Measurements from ENCODE around the gene LARGE1.

Gene LARGE1

DNA sequence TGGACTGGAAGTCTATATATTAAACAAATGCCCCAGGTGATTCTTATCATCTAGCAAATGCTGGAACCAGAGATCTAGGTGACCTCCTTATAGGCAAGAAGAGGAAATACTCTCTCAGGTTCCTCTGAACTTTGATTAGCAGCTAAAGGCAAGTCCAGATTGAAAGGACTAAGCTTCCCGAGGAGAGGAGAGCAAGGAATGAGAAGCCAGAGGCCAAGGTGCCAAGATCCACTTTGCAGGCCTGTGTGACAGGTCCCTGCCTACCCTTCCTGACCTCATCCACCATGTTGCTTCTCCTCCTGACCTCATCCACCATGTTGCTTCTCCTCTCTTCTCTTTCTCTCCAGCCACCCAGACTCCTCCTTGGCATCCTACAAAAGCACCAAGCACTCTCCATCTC, 173.2 kb downstream of the LARGE1 start:
- Histone ChIP-seq H3K9me3 (ENCODE audit: insufficient read depth, low read depth, low read length) (no peaks in the 10 kb centered on the region), H3K27ac (ENCODE audit: low read depth, low read length) (no peak overlapping the region), H3K9ac (ENCODE audit: low read depth, low read length) (no peak overlapping the region), H3K27me3 (ENCODE audit: insufficient read depth, low read length) (no peaks in the 10 kb centered on the region), H3K4me3 (ENCODE audit: low read length) (no peak overlapping the region), H3K36me3 (ENCODE audit: insufficient read depth, low read length) (peaks cover 10% of the 10 kb centered on the region), H3K4me1 (ENCODE audit: insufficient read depth, low read length) (no peaks in the 10 kb centered on the region)
- 91% methylated on average over 1 of the region's 1 CpG for WGBS

DNA sequence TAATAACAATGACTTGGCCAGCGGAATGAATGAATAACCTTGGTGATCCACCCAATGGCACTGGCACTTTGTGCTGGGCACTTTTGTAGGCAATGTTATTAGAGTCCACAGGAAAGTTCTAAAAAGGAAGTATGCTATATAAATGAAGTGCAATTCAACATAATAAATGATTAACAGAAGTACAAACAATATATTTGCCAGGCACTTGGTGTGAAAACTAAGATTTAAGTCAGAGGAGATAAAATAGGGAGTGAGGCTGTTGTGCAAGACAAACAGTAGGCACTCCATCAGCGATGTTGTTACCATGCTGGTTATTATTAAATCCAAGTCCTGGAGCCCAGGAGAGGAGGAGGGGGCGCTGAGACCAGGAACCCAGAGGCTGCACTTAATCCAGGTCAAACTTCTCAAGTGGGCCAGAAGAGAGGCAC, 173.8 kb downstream of the LARGE1 start:
- H3K4me1 ChIP-seq (ENCODE audit: insufficient read depth, low read length): no peaks in the 10 kb centered on the region
- H3K9ac ChIP-seq (ENCODE audit: low read depth, low read length): no peak overlapping the region
- no peaks in the 10 kb centered on the region for H3K27me3 ChIP-seq (ENCODE audit: insufficient read depth, low read length)
- no peaks in the 10 kb centered on the region for H3K9me3 ChIP-seq (ENCODE audit: insufficient read depth, low read depth, low read length)
- no peak overlapping the region for H3K27ac ChIP-seq (ENCODE audit: low read depth, low read length)
- no peak overlapping the region for H3K4me3 ChIP-seq (ENCODE audit: low read length)
- 92% methylated on average over 3 of the region's 3 CpGs for WGBS
- peaks cover 10% of the 10 kb centered on the region for H3K36me3 ChIP-seq (ENCODE audit: insufficient read depth, low read length)

DNA sequence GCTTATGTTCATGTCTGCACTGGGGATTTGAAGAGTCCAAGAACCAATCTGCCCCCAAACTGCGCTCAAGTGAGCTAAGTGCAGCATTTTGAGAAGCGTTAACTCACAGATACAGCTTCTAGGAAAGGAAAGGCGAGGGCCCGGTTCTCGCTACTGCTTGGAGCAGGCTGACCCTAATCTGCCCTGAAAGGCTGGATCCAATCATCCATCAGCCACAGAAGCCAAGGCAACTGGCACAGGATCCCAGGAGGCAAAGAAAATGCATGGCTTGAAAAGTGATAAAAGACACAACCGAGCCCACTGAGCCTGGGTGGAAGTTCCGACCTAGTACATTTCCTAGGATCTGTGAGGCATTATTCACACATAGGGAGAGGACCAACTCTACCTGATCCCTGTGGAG, 174.8 kb downstream of the LARGE1 start:
- Histone ChIP-seq H3K9ac (ENCODE audit: low read depth, low read length) (no peak overlapping the region), H3K4me1 (ENCODE audit: insufficient read depth, low read length) (no peaks in the 10 kb centered on the region; the same call in 1 of the 2 replicates), H3K36me3 (ENCODE audit: insufficient read depth, low read length) (peaks cover 10% of the 10 kb centered on the region), H3K4me3 (ENCODE audit: low read length) (no peak overlapping the region), H3K27ac (ENCODE audit: low read depth, low read length) (no peak overlapping the region), H3K27me3 (ENCODE audit: insufficient read depth, low read length) (no peaks in the 10 kb centered on the region), H3K9me3 (ENCODE audit: insufficient read depth, low read depth, low read length) (no peaks in the 10 kb centered on the region)
- 96% methylated on average over 7 of the region's 7 CpGs for WGBS

DNA sequence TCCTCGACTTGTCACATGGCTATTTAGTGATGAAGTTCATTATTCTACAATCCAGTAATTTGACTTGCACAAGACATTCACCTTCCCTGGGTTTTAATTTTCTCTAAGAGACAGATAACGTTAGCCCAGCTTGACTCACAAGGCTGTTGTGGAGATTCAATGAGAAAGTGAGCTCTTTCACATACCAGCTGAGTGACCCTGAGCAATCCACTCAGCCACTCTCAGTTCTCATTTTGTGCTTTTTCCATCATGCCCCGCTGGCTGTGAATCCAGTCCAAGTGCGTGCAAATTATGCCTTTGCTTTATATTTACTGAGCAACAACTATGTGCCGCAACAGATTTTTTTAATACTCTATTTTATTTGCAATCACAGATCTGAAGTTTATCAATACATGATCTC, 176.5 kb downstream of the LARGE1 start:
- no peak overlapping the region for H3K9ac ChIP-seq (ENCODE audit: low read depth, low read length)

DNA sequence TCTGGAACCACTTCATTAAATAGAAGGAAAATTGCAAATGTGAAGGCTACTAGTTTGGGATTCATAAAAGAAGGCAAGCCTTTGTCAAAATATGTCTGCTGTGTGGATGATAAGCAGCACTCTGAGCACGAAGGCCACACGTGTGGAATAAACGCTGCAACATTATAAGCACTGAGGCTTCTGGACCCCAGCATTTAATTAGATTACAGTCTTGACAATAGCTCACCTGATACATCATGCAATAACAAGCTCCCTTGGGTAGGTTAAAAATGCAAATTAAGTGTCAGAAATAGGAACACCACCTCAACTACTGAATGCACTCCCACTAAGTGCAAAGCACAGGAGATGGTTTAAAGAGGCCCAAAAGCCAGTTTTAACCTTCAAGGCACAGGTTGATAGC, 179.3 kb downstream of the LARGE1 start:
- WGBS: 87% methylated on average over 3 of the region's 3 CpGs
- no peak overlapping the region for H3K27ac ChIP-seq (ENCODE audit: low read depth, low read length)
- H3K9ac ChIP-seq (ENCODE audit: low read depth, low read length): no peak overlapping the region
- no peak overlapping the region for H3K4me3 ChIP-seq (ENCODE audit: low read length)
- H3K36me3 ChIP-seq (ENCODE audit: insufficient read depth, low read length): peaks cover 10% of the 10 kb centered on the region
- H3K27me3 ChIP-seq (ENCODE audit: insufficient read depth, low read length): no peaks in the 10 kb centered on the region
- 0 out of 2 replicates have a peak, but pooled peaks cover 4% of the 10 kb centered on the region for H3K9me3 ChIP-seq (ENCODE audit: insufficient read depth, low read depth, low read length)
- H3K4me1 ChIP-seq (ENCODE audit: insufficient read depth, low read length): peaks cover 31% of the 10 kb centered on the region

More for the DNA sequence above, 176.5 kb downstream of the LARGE1 start:
- H3K27ac ChIP-seq (ENCODE audit: low read depth, low read length): no peak overlapping the region
- 94% methylated on average over 4 of the region's 5 CpGs for WGBS
- H3K4me3 ChIP-seq (ENCODE audit: low read length): no peak overlapping the region
- H3K4me1 ChIP-seq (ENCODE audit: insufficient read depth, low read length): peaks cover 16% of the 10 kb centered on the region
- H3K27me3 ChIP-seq (ENCODE audit: insufficient read depth, low read length): no peaks in the 10 kb centered on the region
- H3K36me3 ChIP-seq (ENCODE audit: insufficient read depth, low read length): peaks cover 10% of the 10 kb centered on the region
- no peaks in the 10 kb centered on the region for H3K9me3 ChIP-seq (ENCODE audit: insufficient read depth, low read depth, low read length)

DNA sequence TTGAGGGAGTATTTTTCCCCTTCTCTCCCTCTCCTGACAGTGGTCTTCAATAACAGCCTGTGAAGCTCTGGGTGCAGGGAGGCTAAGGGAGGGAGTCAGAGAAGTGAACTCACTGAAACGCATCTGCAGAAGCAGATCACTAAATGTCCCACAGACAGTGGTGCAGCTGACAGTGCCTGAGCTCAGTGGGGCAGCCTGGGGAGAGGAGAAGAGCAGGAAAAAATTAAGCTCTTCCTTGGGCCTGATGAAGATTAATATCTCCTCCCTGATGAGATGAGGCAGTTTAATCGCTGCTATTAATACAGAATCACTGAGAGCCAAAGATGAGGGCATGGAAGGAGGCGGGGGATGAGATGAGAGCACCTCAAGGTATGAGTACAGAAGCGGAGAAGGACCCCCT, 180.8 kb downstream of the LARGE1 start:
- Histone ChIP-seq H3K9me3 (ENCODE audit: insufficient read depth, low read depth, low read length) (peaks cover 8% of the 10 kb centered on the region; the same call in 1 of the 2 replicates), H3K27me3 (ENCODE audit: insufficient read depth, low read length) (no peaks in the 10 kb centered on the region), H3K9ac (ENCODE audit: low read depth, low read length) (no peak overlapping the region), H3K4me1 (ENCODE audit: insufficient read depth, low read length) (peaks cover 31% of the 10 kb centered on the region), H3K36me3 (ENCODE audit: insufficient read depth, low read length) (peaks cover 12% of the 10 kb centered on the region), H3K4me3 (ENCODE audit: low read length) (no peak overlapping the region), H3K27ac (ENCODE audit: low read depth, low read length) (0 out of 2 replicates have a peak overlapping the region, but pooled peaks have one; percentile 1)
- WGBS: 90% methylated on average over 4 of the region's 4 CpGs

DNA sequence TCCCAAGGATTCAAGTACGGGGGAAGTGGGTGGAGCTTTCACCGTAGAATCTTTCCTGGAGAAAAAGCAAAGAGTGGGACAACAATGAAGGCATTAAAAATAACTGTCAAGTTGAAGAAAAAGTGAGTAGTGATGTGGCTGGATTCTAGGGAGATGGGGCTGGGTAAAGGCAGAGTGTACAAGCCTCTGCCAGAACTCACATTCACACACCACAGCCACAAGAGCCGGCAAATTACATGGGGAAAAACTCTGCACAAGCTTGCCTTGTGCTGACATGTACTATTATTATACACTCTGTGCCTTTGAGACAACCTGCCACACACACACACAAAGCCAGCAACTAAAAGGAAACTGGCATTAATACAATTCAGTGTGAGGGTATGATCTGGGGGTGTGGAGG, 182.6 kb downstream of the LARGE1 start:
- peaks cover 8% of the 10 kb centered on the region; the same call in 1 of the 2 replicates for H3K9me3 ChIP-seq (ENCODE audit: insufficient read depth, low read depth, low read length)
- H3K27ac ChIP-seq (ENCODE audit: low read depth, low read length): peak overlapping the region; percentile 46
- H3K4me1 ChIP-seq (ENCODE audit: insufficient read depth, low read length): peaks cover 40% of the 10 kb centered on the region
- 74% methylated on average over 3 of the region's 3 CpGs for WGBS
- H3K36me3 ChIP-seq (ENCODE audit: insufficient read depth, low read length): peaks cover 6% of the 10 kb centered on the region; the same call in 1 of the 2 replicates
- H3K4me3 ChIP-seq (ENCODE audit: low read length): no peak overlapping the region
- H3K9ac ChIP-seq (ENCODE audit: low read depth, low read length): no peak overlapping the region
- no peaks in the 10 kb centered on the region for H3K27me3 ChIP-seq (ENCODE audit: insufficient read depth, low read length)

DNA sequence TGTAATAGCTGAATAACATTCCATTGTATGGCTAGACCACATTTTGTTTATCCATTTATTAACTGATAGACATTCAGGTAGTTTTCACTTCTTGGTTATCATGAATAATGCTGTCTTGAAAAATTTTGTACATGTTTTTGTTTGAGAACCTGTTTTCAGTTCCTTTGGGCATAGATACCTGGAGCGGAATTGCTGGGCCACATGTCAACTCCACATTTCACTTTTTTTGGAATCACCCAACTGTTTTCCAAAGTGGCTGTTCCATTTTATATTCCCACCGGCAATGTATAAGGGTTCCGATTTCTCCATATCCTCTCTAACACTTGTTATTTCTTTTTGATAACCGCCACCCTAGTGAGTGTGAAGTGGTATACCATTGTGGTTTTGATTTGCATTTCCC, 184.3 kb downstream of the LARGE1 start:
- peaks cover 6% of the 10 kb centered on the region; the same call in 1 of the 2 replicates for H3K36me3 ChIP-seq (ENCODE audit: insufficient read depth, low read length)
- no peak overlapping the region for H3K27ac ChIP-seq (ENCODE audit: low read depth, low read length)
- peaks cover 8% of the 10 kb centered on the region; the same call in 1 of the 2 replicates for H3K9me3 ChIP-seq (ENCODE audit: insufficient read depth, low read depth, low read length)
- H3K4me1 ChIP-seq (ENCODE audit: insufficient read depth, low read length): peaks cover 40% of the 10 kb centered on the region
- no peak overlapping the region for H3K9ac ChIP-seq (ENCODE audit: low read depth, low read length)
- H3K27me3 ChIP-seq (ENCODE audit: insufficient read depth, low read length): no peaks in the 10 kb centered on the region
- WGBS: 95% methylated on average over 3 of the region's 4 CpGs
- H3K4me3 ChIP-seq (ENCODE audit: low read length): no peak overlapping the region

- H3K4me3 ChIP-seq (ENCODE audit: low read length): no peak overlapping the region
- no peak overlapping the region for H3K27ac ChIP-seq (ENCODE audit: low read depth, low read length)
- H3K4me1 ChIP-seq (ENCODE audit: insufficient read depth, low read length): peaks cover 7% of the 10 kb centered on the region
- no peaks in the 10 kb centered on the region for H3K36me3 ChIP-seq (ENCODE audit: insufficient read depth, low read length)
- no CpG with 5 or more reads among the region's 2 CpGs for WGBS
- H3K27me3 ChIP-seq (ENCODE audit: insufficient read depth, low read length): no peaks in the 10 kb centered on the region
- H3K9me3 ChIP-seq (ENCODE audit: insufficient read depth, low read depth, low read length): no peaks in the 10 kb centered on the region
- no peak overlapping the region for H3K9ac ChIP-seq (ENCODE audit: low read depth, low read length)
Measured at GRCh38 chr22:33728847-33729246, 191.4 kb downstream of the LARGE1 start.

DNA sequence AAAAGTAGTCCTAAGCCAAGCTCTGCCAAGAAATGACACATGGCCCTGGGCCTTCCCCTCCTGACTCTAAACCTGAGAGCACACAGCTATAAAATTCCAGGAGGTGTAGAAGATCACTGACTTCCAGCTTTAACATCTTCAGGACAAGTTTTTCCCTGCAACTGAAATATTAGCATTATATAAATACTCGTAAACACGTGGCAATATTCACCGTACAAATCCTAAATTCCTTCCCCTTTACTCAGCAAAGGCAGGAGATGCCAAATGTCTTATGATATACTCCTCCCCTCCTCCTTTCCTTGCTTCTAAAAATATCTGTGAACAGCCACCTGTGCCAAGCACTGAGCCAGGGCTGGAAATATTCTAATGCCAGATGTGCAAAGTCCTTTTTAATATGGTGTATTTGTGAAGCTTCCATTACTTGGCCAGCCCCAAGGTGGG, 194.0 kb downstream of the LARGE1 start:
- WGBS: 94% methylated on average over 3 of the region's 3 CpGs
- no peak overlapping the region for H3K9ac ChIP-seq (ENCODE audit: low read depth, low read length)

GRCh38 chr22:33723915-33724314, 196.4 kb downstream of the LARGE1 start:
- WGBS: 87% methylated on average over 11 of the region's 11 CpGs
- H3K9ac ChIP-seq (ENCODE audit: low read depth, low read length): no peak overlapping the region
- H3K9me3 ChIP-seq (ENCODE audit: insufficient read depth, low read depth, low read length): peaks cover 7% of the 10 kb centered on the region; the same call in 1 of the 2 replicates
- H3K4me3 ChIP-seq (ENCODE audit: low read length): no peak overlapping the region
- H3K36me3 ChIP-seq (ENCODE audit: insufficient read depth, low read length): peaks cover 4% of the 10 kb centered on the region
- no peaks in the 10 kb centered on the region for H3K27me3 ChIP-seq (ENCODE audit: insufficient read depth, low read length)
- H3K4me1 ChIP-seq (ENCODE audit: insufficient read depth, low read length): peaks cover 12% of the 10 kb centered on the region; the same call in 1 of the 2 replicates
- H3K27ac ChIP-seq (ENCODE audit: low read depth, low read length): no peak overlapping the region

More for the DNA sequence above, 194.0 kb downstream of the LARGE1 start:
- Histone ChIP-seq H3K36me3 (ENCODE audit: insufficient read depth, low read length) (no peaks in the 10 kb centered on the region), H3K4me1 (ENCODE audit: insufficient read depth, low read length) (peaks cover 12% of the 10 kb centered on the region; the same call in 1 of the 2 replicates), H3K27ac (ENCODE audit: low read depth, low read length) (no peak overlapping the region), H3K27me3 (ENCODE audit: insufficient read depth, low read length) (no peaks in the 10 kb centered on the region), H3K9me3 (ENCODE audit: insufficient read depth, low read depth, low read length) (no peaks in the 10 kb centered on the region), H3K4me3 (ENCODE audit: low read length) (no peak overlapping the region)

DNA sequence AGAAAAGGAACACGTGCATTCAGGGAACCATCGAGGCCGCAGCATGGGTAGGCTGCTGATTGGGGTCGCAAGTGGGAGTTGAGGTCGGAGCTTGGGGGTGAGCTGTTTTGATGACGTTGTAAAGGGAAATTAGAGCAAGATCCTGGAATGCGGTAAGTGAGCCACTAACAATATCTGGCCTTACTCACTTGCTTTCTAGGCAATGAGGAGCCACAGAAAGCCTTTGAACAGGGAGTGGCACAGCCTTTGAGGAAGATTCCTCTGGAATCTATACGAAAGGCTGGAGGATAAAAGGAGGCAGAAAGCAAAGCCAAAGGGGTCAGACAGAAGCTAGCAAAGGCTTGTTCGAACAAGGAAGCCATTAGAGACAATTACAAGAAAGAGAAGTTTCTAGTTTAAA, 197.5 kb downstream of the LARGE1 start:
- WGBS: 92% methylated on average over 9 of the region's 9 CpGs
- peaks cover 4% of the 10 kb centered on the region for H3K36me3 ChIP-seq (ENCODE audit: insufficient read depth, low read length)
- peaks cover 12% of the 10 kb centered on the region; the same call in 1 of the 2 replicates for H3K4me1 ChIP-seq (ENCODE audit: insufficient read depth, low read length)
- peaks cover 7% of the 10 kb centered on the region; the same call in 1 of the 2 replicates for H3K9me3 ChIP-seq (ENCODE audit: insufficient read depth, low read depth, low read length)
- no peak overlapping the region for H3K4me3 ChIP-seq (ENCODE audit: low read length)
- H3K27me3 ChIP-seq (ENCODE audit: insufficient read depth, low read length): no peaks in the 10 kb centered on the region
- no peak overlapping the region for H3K9ac ChIP-seq (ENCODE audit: low read depth, low read length)
- H3K27ac ChIP-seq (ENCODE audit: low read depth, low read length): no peak overlapping the region
